Measurements from ENCODE around the gene OSTM1.
A peak's percentile ranks its signal among the peaks of the same experiment; 100 is the strongest.

DNA sequence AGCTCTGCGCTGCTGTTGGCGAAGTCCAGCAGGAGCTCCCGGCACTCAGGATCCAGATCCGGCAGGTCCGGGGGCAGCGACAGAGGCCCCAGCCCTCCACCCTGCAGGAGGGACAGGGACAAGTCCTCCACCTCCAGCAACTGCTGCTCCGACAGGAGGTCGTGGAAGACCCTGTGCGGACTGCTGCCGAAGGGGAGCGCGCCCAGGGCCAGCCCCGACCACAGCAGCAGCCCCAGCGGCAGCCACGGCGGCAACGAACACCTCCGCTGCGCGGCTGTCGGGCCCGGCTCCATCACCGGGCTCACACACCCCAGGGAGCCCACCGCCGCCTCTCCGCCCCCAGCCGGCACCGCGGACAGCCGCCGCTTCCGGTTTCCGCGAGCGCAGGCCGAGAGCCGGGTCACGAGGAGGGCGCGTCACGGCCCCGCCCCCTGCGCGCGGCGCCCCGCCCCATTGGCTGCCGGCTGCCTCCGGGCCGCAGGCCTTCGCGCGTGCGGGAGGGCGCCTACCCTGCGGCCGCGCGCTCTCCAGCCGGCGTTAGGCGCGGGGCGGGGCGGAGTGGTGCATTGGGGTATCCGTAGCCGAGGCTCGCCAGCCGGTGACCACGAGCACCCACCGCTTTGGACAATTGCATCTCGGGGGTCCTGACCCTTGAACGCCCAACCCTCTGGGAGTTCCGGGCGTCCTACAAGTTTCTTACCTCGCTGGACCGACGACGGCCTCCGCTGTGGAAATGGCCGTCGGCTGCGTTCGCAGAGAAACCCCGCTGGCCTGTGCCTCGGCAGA, at the start of gene OSTM1:
- TF ChIP-seq SUZ12 (IDR thresholded peaks at IDR 0.05; ENCODE audit: extremely low read depth, insufficient read depth, insufficient read length) (no peak), YY1 (IDR thresholded peaks at IDR 0.05; ENCODE audit: insufficient read depth, insufficient read length) (peak; percentile 15)
